Endodermal cell (in vitro differentiated cells): ENCODE data around the gene ELOVL2. TPM values are rescaled to one million over a fixed set of nuclear protein-coding genes. Genes with fewer than 3 reads are reported as not detected.

ENCODE experiments used
- DNase-seq: peaks from one replicate; pipeline ENCODE4 v3.0.0-alpha.2; 2017
- H3K27ac ChIP-seq: 2 replicates; pipeline ENCODE4 v1.5.1; 2013; ENCODE audit warnings: mild to moderate bottlenecking, low read depth, low read length, moderate library complexity
- H3K27me3 ChIP-seq: 2 replicates; pipeline ENCODE4 v1.6.1; 2013; ENCODE audit warnings: mild to moderate bottlenecking, low read length, moderate library complexity; ENCODE audit not compliant: insufficient read depth, control insufficient read depth, poor library complexity, severe bottlenecking
- H3K36me3 ChIP-seq: 2 replicates; pipeline ENCODE4 v1.7.0; 2013; ENCODE audit warnings: mild to moderate bottlenecking, low read length, moderate library complexity; ENCODE audit not compliant: control insufficient read depth, insufficient read depth
- H3K4me1 ChIP-seq: one replicate; pipeline ENCODE4 v1.7.0; 2013; ENCODE audit warnings: low read length; ENCODE audit not compliant: control insufficient read depth, insufficient read depth
- H3K4me3 ChIP-seq: 2 replicates; pipeline ENCODE4 v1.5.1; 2013; ENCODE audit warnings: mild to moderate bottlenecking, low read length, moderate library complexity
- H3K9ac ChIP-seq: 2 replicates; pipeline ENCODE4 v1.6.1; 2013; ENCODE audit warnings: mild to moderate bottlenecking, low read length, moderate library complexity; ENCODE audit not compliant: poor library complexity, severe bottlenecking; ENCODE audit errors: extremely low read depth
- H3K9me3 ChIP-seq: 2 replicates; pipeline ENCODE4 v1.6.1; 2013; ENCODE audit warnings: mild to moderate bottlenecking, low read length, moderate library complexity; ENCODE audit not compliant: control insufficient read depth
- H3K27ac Mint-ChIP-seq: 2 replicates; pipeline ENCODE4 v1.8.0; 2020; ENCODE audit warnings: mixed read lengths
- H3K27me3 Mint-ChIP-seq: 2 replicates; pipeline ENCODE4 v1.8.0; 2021; ENCODE audit warnings: mild to moderate bottlenecking, mixed read lengths; ENCODE audit not compliant: insufficient read depth
- H3K36me3 Mint-ChIP-seq: 2 replicates; pipeline ENCODE4 v1.8.0; 2020; ENCODE audit warnings: low read depth, mixed read lengths
- H3K4me1 Mint-ChIP-seq: 2 replicates; pipeline ENCODE4 v1.8.0; 2020; ENCODE audit warnings: mixed read lengths
- H3K4me3 Mint-ChIP-seq: 2 replicates; pipeline ENCODE4 v1.8.0; 2020; ENCODE audit warnings: mild to moderate bottlenecking, moderate library complexity, mixed read lengths
- H3K9me3 Mint-ChIP-seq: 2 replicates; pipeline ENCODE4 v1.8.0; 2020; ENCODE audit warnings: mild to moderate bottlenecking, mixed read lengths
- WGBS, 2 experiments: methylation state at CpG; one replicate each; pipeline versions ENCODE4 v1.1.5 to v1.1.7; 2013; ENCODE audit warnings: missing lambda C conversion rate in 2 of 2, mixed read lengths in 1 of 2; ENCODE audit not compliant: insufficient coverage in 1 of 2, insufficient read length in 1 of 2; 5-methylcytosine and 5-hydroxymethylcytosine counted together
- total RNA-seq, 2 donors: library from RNA; stranded (reverse); fragmentation: NEBNext Ultra II Directional in 1 of 2; extraction: Animal tissue kit (Norgen Biotek cat#: 25700) in 1 of 2; gene quantifications; 2 replicates in 1 of 2; 3 replicates in 1 of 2; pipeline ENCODE4 v1.2.1, GENCODE V29; 2021
- TF ChIP-seq, protein P1 (sequence below): fragments of 200-600 bp; sonication (generic); conservative IDR thresholded peaks from 2 replicates; pipeline ENCODE4 v1.5.0; 2021; ENCODE audit warnings: antibody characterized with exemption, mild to moderate bottlenecking

Gene ELOVL2
- total RNA-seq, 2 donors from 2014 or later: 7.3 to 14.1 TPM

DNA sequence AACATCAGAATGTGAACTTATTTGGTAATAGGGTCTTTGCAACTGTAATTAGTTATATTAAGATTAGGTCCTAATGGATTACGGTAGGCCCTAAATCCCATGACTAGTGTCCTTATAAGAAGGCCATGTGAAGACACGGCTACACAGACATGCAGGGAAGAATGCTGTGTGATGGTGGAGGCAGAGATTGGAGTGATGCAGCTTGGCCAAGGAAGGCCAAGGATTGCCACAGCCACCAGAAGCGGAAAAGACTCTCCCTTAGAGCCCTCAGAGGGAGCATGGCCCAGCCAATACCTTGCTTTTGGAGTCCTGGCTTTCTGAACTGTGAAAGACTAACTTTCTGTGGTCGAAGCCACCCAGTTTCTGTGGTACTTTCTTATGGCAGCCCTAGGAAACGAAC is 39.9 kb upstream of the ELOVL2 start:
- H3K4me3 Mint-ChIP-seq: no peak overlapping the region
- DNase-seq: no peak
- Histone ChIP-seq H3K4me3 (no peak overlapping the region), H3K4me1 (no peaks in the 10 kb centered on the region), H3K36me3 (no peaks in the 10 kb centered on the region), H3K9ac (no peak overlapping the region), H3K27me3 (no peaks in the 10 kb centered on the region), H3K9me3 (no peaks in the 10 kb centered on the region), H3K27ac (no peak overlapping the region)
- no peaks in the 10 kb centered on the region for H3K36me3 Mint-ChIP-seq
- no peak overlapping the region for H3K27ac Mint-ChIP-seq
- no peaks in the 10 kb centered on the region for H3K4me1 Mint-ChIP-seq
- TF ChIP-seq, protein P1, sequence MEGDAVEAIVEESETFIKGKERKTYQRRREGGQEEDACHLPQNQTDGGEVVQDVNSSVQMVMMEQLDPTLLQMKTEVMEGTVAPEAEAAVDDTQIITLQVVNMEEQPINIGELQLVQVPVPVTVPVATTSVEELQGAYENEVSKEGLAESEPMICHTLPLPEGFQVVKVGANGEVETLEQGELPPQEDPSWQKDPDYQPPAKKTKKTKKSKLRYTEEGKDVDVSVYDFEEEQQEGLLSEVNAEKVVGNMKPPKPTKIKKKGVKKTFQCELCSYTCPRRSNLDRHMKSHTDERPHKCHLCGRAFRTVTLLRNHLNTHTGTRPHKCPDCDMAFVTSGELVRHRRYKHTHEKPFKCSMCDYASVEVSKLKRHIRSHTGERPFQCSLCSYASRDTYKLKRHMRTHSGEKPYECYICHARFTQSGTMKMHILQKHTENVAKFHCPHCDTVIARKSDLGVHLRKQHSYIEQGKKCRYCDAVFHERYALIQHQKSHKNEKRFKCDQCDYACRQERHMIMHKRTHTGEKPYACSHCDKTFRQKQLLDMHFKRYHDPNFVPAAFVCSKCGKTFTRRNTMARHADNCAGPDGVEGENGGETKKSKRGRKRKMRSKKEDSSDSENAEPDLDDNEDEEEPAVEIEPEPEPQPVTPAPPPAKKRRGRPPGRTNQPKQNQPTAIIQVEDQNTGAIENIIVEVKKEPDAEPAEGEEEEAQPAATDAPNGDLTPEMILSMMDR: no peak
- peaks cover 3% of the 10 kb centered on the region for H3K27me3 Mint-ChIP-seq
- WGBS, 2 experiments: 91 to 100% methylated on average over 4 to 5 of the region's 5 CpGs
- no peaks in the 10 kb centered on the region for H3K9me3 Mint-ChIP-seq

DNA sequence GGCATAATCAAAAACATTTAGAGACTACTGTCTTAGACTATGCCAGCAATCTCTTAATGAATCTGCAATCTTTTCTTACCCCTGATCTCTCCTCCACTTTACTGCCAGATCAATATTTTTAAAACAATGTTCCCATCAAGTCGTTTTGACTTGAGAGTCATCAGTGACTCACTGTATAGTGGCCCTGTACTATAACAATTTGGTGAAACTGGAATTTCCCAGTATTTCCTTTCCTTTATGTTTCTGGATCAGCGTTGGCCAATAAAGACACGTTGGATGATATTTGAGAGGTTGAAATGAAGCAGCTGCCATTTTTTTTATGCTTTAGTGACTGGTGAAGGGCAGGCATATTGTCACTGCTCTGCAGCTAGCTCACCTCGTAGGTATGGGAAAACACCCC is 39.4 kb upstream of the ELOVL2 start:
- no peak overlapping the region for H3K9ac ChIP-seq
- no peak overlapping the region for H3K27ac ChIP-seq
- H3K4me3 ChIP-seq: no peak overlapping the region
- TF ChIP-seq, protein P1: no peak
- WGBS, 2 experiments: 93% methylated on average over 4 of the region's 4 CpGs; no CpG with 5 or more reads in 1 of the 2 experiments
- no peak overlapping the region for H3K4me3 Mint-ChIP-seq
- no peaks in the 10 kb centered on the region for H3K4me1 ChIP-seq
- H3K9me3 ChIP-seq: no peaks in the 10 kb centered on the region
- DNase-seq: no peak
- H3K27ac Mint-ChIP-seq: no peak overlapping the region
- H3K36me3 ChIP-seq: no peaks in the 10 kb centered on the region
- no peaks in the 10 kb centered on the region for H3K9me3 Mint-ChIP-seq
- peaks cover 3% of the 10 kb centered on the region for H3K27me3 Mint-ChIP-seq
- no peaks in the 10 kb centered on the region for H3K27me3 ChIP-seq
- H3K4me1 Mint-ChIP-seq: no peaks in the 10 kb centered on the region
- no peaks in the 10 kb centered on the region for H3K36me3 Mint-ChIP-seq

DNA sequence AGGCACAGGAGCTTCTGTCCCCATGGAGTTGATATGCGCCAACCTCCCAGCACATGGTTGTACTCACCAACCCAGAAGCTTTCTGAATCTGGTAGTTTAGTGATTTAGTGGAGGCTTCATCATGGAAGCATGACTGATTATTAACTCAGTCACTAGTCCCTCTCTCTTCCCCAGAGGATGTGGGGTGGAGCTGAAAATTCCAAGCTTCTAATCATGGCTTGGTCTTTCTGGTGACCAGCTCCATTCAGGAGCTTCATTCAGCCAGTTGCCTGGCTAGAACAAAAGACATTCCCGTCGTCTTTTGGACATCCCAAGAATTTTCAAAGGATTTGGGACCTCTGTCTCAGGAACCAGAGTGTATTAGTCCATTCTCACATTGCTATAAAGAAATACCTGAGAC is 36.2 kb upstream of the ELOVL2 start:
- no peak overlapping the region for H3K27ac Mint-ChIP-seq
- H3K4me1 ChIP-seq: no peaks in the 10 kb centered on the region
- no peaks in the 10 kb centered on the region for H3K36me3 ChIP-seq
- TF ChIP-seq, protein P1: no peak
- no peaks in the 10 kb centered on the region for H3K9me3 ChIP-seq
- H3K4me1 Mint-ChIP-seq: no peaks in the 10 kb centered on the region
- no peaks in the 10 kb centered on the region for H3K27me3 ChIP-seq
- H3K4me3 Mint-ChIP-seq: no peak overlapping the region
- H3K9ac ChIP-seq: no peak overlapping the region
- H3K27ac ChIP-seq: no peak overlapping the region
- H3K36me3 Mint-ChIP-seq: no peaks in the 10 kb centered on the region
- no peaks in the 10 kb centered on the region for H3K27me3 Mint-ChIP-seq
- no peak overlapping the region for H3K4me3 ChIP-seq
- H3K9me3 Mint-ChIP-seq: no peaks in the 10 kb centered on the region
- WGBS, 2 experiments: 75 to 77% methylated on average over 3 of the region's 3 CpGs
- DNase-seq: no peak
